Endothelial cell of hepatic sinusoid (primary cell): ENCODE data around the gene GTF2F2.

ENCODE experiments used
- in situ Hi-C: cut with HindIII; loops from 2 replicates; pipeline ENCODE4 v1.10.0; 2017; ENCODE audit warnings: low sequenced_read_pairs

Gene GTF2F2

GRCh38 chr13:45208132-45208531 is 87.8 kb downstream of the GTF2F2 start:
- in situ Hi-C loops: no loop called here

- in situ Hi-C loops: no loop called here
Measured at GRCh38 chr13:45209229-45209628, 88.9 kb downstream of the GTF2F2 start.

GRCh38 chr13:45215392-45216077 is 95.2 kb downstream of the GTF2F2 start:
- in situ Hi-C loops: no loop called here

GRCh38 chr13:45216193-45216592 is 95.9 kb downstream of the GTF2F2 start:
- in situ Hi-C loops: no loop called here

- in situ Hi-C loops: no loop called here
Measured at GRCh38 chr13:45218689-45219088, 98.4 kb downstream of the GTF2F2 start.

GRCh38 chr13:45219123-45219891 is 99.0 kb downstream of the GTF2F2 start:
- in situ Hi-C loops: no loop called here

- in situ Hi-C loops: no loop called here
Measured at GRCh38 chr13:45219938-45220375, 99.6 kb downstream of the GTF2F2 start.

GRCh38 chr13:45220403-45220802 is 100.1 kb downstream of the GTF2F2 start:
- in situ Hi-C loops: no loop called here

- in situ Hi-C loops: no loop called here
Measured at GRCh38 chr13:45222516-45222915, 102.2 kb downstream of the GTF2F2 start.

GRCh38 chr13:45222919-45223318 is 102.6 kb downstream of the GTF2F2 start:
- in situ Hi-C loops: no loop called here

GRCh38 chr13:45224176-45224575 is 103.9 kb downstream of the GTF2F2 start:
- in situ Hi-C loops: no loop called here

- in situ Hi-C loops: no loop called here
Measured at GRCh38 chr13:45225370-45225769, 105.1 kb downstream of the GTF2F2 start.

GRCh38 chr13:45226024-45226423 is 105.7 kb downstream of the GTF2F2 start:
- in situ Hi-C loops: no loop called here

- in situ Hi-C loops: no loop called here
Measured at GRCh38 chr13:45228002-45228401, 107.7 kb downstream of the GTF2F2 start.

- in situ Hi-C loops: no loop called here
Measured at GRCh38 chr13:45229172-45229571, 108.9 kb downstream of the GTF2F2 start.

- in situ Hi-C loops: no loop called here
Measured at GRCh38 chr13:45231305-45231704, 111.0 kb downstream of the GTF2F2 start.

- in situ Hi-C loops: no loop called here
Measured at GRCh38 chr13:45231722-45232121, 111.4 kb downstream of the GTF2F2 start.

GRCh38 chr13:45232591-45232990 is 112.3 kb downstream of the GTF2F2 start:
- in situ Hi-C loops: no loop called here

GRCh38 chr13:45238945-45239795 is 118.9 kb downstream of the GTF2F2 start:
- in situ Hi-C loops: loop anchor here (5.0 kb wide), 1 partner anchor 68 kb away; no protein-coding TSS in a partner anchor

- in situ Hi-C loops: no loop called here
Measured at GRCh38 chr13:45240143-45240542, 119.8 kb downstream of the GTF2F2 start.

GRCh38 chr13:45242070-45242469 is 121.8 kb downstream of the GTF2F2 start:
- in situ Hi-C loops: no loop called here
